GM12865 (cell line): Measurements from ENCODE around the gene PACS1.

Source experiments
- DNase-seq: peaks from one replicate; pipeline ENCODE4 v3.0.0; 2010; ENCODE audit warnings: low read depth
- H3K4me3 ChIP-seq: 2 replicates; pipeline ENCODE4 v1.5.1; 2011; ENCODE audit warnings: mild to moderate bottlenecking, low read depth, low read length, control low read depth
- TF ChIP-seq, protein P1 (sequence below): IDR thresholded peaks from 2 replicates; pipeline ENCODE4 v1.5.1; 2011; ENCODE audit warnings: low read length, control low read depth, low read depth, inconsistent platforms; ENCODE audit not compliant: insufficient read depth; ENCODE audit errors: missing control alignments

PACS1 gene

DNA sequence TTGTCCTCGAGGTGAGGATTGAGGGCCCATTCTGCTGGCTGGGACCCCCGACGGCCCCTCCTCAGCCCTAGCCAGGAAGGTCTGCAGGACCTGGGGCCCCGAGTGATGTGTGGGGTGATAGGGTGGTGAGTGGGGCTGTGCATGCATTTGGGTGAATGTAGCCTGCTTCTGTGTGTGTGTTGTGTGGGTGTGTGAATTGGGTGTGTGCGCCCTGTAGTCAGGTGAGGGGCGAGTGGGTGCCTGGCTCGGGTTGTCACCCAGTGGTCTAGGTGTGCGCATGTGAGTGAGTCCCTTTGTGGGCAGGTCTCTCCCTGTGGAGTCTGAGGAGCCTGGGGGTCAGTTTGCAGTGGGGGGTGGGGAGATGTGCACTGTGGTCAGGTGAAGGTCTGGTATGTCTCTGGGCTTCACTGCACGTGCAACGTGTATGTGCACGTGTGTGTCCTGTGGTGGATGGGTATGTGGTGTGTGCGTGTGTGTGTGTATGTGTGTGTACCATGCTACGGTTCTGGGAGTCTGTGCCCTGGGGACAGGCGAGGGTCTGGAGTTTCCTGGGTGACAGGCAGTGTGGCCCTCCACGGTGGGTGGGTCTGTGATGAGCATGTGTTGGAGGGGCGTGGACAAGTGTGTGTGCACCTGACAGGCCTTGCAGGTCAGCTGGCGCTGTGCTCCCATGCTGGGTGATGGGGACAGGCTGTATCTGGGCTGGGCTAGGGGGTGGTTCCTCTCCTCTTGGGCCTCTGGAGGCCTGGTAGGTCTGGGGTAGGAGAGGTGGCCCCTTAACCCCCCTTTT is 222.7 kb downstream of the PACS1 start:
- TF ChIP-seq, protein P1, sequence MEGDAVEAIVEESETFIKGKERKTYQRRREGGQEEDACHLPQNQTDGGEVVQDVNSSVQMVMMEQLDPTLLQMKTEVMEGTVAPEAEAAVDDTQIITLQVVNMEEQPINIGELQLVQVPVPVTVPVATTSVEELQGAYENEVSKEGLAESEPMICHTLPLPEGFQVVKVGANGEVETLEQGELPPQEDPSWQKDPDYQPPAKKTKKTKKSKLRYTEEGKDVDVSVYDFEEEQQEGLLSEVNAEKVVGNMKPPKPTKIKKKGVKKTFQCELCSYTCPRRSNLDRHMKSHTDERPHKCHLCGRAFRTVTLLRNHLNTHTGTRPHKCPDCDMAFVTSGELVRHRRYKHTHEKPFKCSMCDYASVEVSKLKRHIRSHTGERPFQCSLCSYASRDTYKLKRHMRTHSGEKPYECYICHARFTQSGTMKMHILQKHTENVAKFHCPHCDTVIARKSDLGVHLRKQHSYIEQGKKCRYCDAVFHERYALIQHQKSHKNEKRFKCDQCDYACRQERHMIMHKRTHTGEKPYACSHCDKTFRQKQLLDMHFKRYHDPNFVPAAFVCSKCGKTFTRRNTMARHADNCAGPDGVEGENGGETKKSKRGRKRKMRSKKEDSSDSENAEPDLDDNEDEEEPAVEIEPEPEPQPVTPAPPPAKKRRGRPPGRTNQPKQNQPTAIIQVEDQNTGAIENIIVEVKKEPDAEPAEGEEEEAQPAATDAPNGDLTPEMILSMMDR = no peak
- DNase-seq = no peak
- no peak overlapping the region for H3K4me3 ChIP-seq

DNA sequence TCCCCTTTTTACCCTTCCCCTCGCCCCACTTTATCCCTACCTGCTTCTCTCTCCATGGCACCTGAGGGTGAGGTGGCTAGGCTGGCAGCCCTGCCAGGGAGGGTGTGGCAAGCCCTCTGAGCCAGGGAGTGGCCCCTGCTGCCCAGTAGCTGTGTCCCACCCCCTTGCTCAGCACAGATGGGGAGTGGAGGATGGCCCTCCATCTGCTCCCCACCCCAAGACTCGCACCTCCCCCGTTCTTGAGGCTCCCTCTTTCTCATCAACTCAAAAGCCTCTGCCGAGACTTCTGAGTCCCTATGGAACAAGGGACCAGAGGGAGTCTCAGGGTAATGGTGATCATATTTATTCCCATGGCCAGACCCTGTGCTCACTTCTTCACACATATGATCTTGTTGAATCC is 223.3 kb downstream of the PACS1 start:
- TF ChIP-seq, protein P1 = no peak
- DNase-seq = no peak
- no peak overlapping the region for H3K4me3 ChIP-seq

DNA sequence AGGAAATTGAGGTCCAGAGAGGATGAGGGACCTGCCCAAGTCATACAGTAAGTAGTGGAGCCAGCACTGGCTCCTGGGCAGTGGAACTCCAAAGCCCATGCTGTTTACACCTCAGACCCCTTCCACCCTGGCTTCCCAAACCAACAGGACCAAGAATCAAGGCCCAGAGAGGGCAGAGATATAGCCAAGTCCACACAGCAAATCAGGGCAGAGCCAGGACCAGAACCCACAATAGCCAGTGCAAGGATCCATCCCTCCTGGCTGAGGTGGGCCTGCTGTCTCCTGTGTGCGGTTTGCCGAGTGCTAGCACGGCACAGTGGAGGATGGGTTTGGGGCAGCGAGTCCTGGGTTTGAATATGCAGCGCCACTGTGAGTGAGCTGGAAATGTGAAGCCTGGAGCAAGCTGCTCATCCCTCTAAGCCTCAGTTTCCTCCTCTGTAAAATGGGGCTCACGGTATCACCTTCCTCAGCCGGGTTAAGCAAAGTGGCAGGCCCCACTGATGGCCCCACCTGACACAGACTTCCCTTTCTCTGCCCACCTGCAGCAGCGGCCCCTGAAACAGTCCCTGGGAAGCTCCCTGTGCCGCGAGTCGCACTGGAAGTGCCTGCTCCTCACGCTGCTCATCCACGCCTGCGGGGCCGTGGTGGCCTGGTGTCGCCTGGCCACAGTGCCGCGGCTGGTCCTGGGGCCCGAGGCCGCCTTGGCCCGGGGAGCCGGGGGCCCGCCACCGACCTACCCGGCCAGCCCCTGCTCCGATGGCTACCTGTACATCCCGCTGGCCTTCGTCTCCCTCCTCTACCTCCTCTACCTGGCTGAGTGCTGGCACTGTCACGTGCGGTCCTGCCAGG is 223.9 kb downstream of the PACS1 start:
- DNase-seq = no peak
- TF ChIP-seq, protein P1 = no peak
- H3K4me3 ChIP-seq = no peak overlapping the region
